GM23338 (cell line): ENCODE results near the gene SCP2. TPM values are rescaled to one million over a fixed set of nuclear protein-coding genes. Genes with fewer than 3 reads are reported as not detected.

Experiments used
- ATAC-seq: fragments of 200-7000 bp; cut with Tn5 transposase; 3 replicates; pipeline ENCODE4 v1.9.1; 2020
- DNase-seq: peaks from one replicate; pipeline ENCODE4 v3.0.0-alpha.2; 2015; ENCODE audit warnings: low spot score
- H2AFZ ChIP-seq: fragments of 200-600 bp; sonication (generic); 2 replicates; pipeline ENCODE4 v1.8.0; 2016; ENCODE audit warnings: antibody characterized with exemption, mild to moderate bottlenecking, moderate library complexity
- H3F3A ChIP-seq: fragments of 200-600 bp; sonication (generic); replicated peaks from 2 replicates; pipeline ENCODE4 v1.8.0; 2017; ENCODE audit warnings: antibody characterized with exemption, mixed run types, low read depth
- H3K27ac ChIP-seq: fragments of 200-600 bp; sonication (generic); 2 replicates; pipeline ENCODE4 v1.6.1; 2016; ENCODE audit warnings: low read depth
- H3K27me3 ChIP-seq: fragments of 200-600 bp; sonication (generic); 2 replicates; pipeline ENCODE4 v1.8.0; 2016; ENCODE audit warnings: mild to moderate bottlenecking, mixed run types, moderate library complexity; ENCODE audit not compliant: insufficient read depth
- H3K36me3 ChIP-seq: fragments of 200-600 bp; sonication (generic); 2 replicates; pipeline ENCODE4 v1.8.0; 2016; ENCODE audit warnings: mild to moderate bottlenecking; ENCODE audit not compliant: insufficient read depth
- H3K4me1 ChIP-seq: fragments of 200-600 bp; sonication (generic); 2 replicates; pipeline ENCODE4 v1.8.0; 2016; ENCODE audit warnings: mild to moderate bottlenecking, moderate library complexity; ENCODE audit not compliant: insufficient read depth
- H3K4me2 ChIP-seq: fragments of 200-600 bp; sonication (generic); 2 replicates; pipeline ENCODE4 v1.7.1; 2017; ENCODE audit warnings: mixed run types
- H3K4me3 ChIP-seq: fragments of 200-600 bp; sonication (generic); 2 replicates; pipeline ENCODE4 v1.6.1; 2016; ENCODE audit warnings: mixed run types
- H3K79me2 ChIP-seq: fragments of 200-600 bp; sonication (generic); replicated peaks from 2 replicates; pipeline ENCODE4 v1.8.0; 2017; ENCODE audit warnings: mild to moderate bottlenecking; ENCODE audit not compliant: insufficient read depth
- H3K9me2 ChIP-seq: fragments of 200-600 bp; sonication (generic); 2 replicates; pipeline ENCODE4 v1.8.0; 2017; ENCODE audit not compliant: insufficient read depth
- H4K20me1 ChIP-seq: fragments of 200-600 bp; sonication (generic); replicated peaks from 2 replicates; pipeline ENCODE4 v1.8.0; 2017; ENCODE audit warnings: mild to moderate bottlenecking; ENCODE audit not compliant: insufficient read depth
- H3K27ac Mint-ChIP-seq: 2 replicates; pipeline ENCODE4 v1.8.0; 2020; ENCODE audit warnings: inconsistent platforms, mild to moderate bottlenecking, moderate library complexity, mixed read lengths
- H3K27me3 Mint-ChIP-seq: 3 replicates; pipeline ENCODE4 v1.8.0; 2022; ENCODE audit warnings: low read depth, mild to moderate bottlenecking, moderate library complexity, mixed read lengths, inconsistent platforms; ENCODE audit not compliant: insufficient read depth, poor library complexity
- H3K36me3 Mint-ChIP-seq: 3 replicates; pipeline ENCODE4 v1.8.0; 2021; ENCODE audit warnings: low read depth, mild to moderate bottlenecking, inconsistent platforms, moderate library complexity, mixed read lengths
- H3K4me1 Mint-ChIP-seq: 3 replicates; pipeline ENCODE4 v1.8.0; 2020; ENCODE audit warnings: mild to moderate bottlenecking, inconsistent platforms, mixed read lengths
- H3K4me3 Mint-ChIP-seq: 3 replicates; pipeline ENCODE4 v1.8.0; 2021; ENCODE audit warnings: moderate library complexity, mild to moderate bottlenecking, inconsistent platforms, mixed read lengths
- H3K9me3 Mint-ChIP-seq: 3 replicates; pipeline ENCODE4 v1.8.0; 2020; ENCODE audit warnings: moderate library complexity, mild to moderate bottlenecking, inconsistent platforms, mixed read lengths
- EZH2 ChIP-seq: fragments of 200-600 bp; sonication (generic); IDR thresholded peaks from one replicate; pipeline ENCODE4 v1.8.0; 2017; ENCODE audit warnings: antibody characterized with exemption, mild to moderate bottlenecking, low read depth; ENCODE audit not compliant: unreplicated experiment
- EZH2phosphoT487 ChIP-seq: fragments of 200-600 bp; sonication (generic); IDR thresholded peaks from one replicate; pipeline ENCODE4 v1.8.1; 2018; ENCODE audit warnings: antibody characterized with exemption; ENCODE audit not compliant: unreplicated experiment
- JUNB ChIP-seq: IDR thresholded peaks from one replicate; pipeline ENCODE4 v1.6.1; 2016; ENCODE audit warnings: antibody characterized with exemption; ENCODE audit not compliant: unreplicated experiment
- NANOG ChIP-seq: IDR thresholded peaks from 2 replicates; pipeline ENCODE4 v1.6.1; 2016; ENCODE audit warnings: antibody characterized with exemption, borderline replicate concordance
- STAT1 ChIP-seq: IDR thresholded peaks from one replicate; pipeline ENCODE4 v1.6.1; 2016; ENCODE audit warnings: antibody characterized with exemption; ENCODE audit not compliant: unreplicated experiment
- ZNF114 ChIP-seq: fragments of 250-450 bp; sonication (Bioruptor Pico); IDR thresholded peaks from 2 replicates; pipeline ENCODE4 v1.5.0; 2020; ENCODE audit warnings: mild to moderate bottlenecking, moderate library complexity
- ZNF331 ChIP-seq: fragments of 250-450 bp; sonication (Bioruptor Pico); IDR thresholded peaks from 2 replicates; pipeline ENCODE4 v1.5.0; 2020; ENCODE audit warnings: low read depth, mild to moderate bottlenecking, moderate library complexity
- polyA plus RNA-seq: library from polyadenylated mRNA; unstranded; fragments of >200 nt; fragmentation: Nextera tagmentation; extraction: Ambion mirVana; gene quantifications from 2 replicates; pipeline ENCODE4 v1.2.1, GENCODE V29; 2016
- total RNA-seq: library from RNA; depleted of rRNA; stranded (reverse); fragments of >200 nt; shearing (Covaris generic); gene quantifications from 2 replicates; pipeline ENCODE4 v1.2.3, GENCODE V29; 2014
- TF ChIP-seq, protein P1 (sequence below): IDR thresholded peaks from one replicate; pipeline ENCODE4 v1.6.1; 2018; ENCODE audit warnings: antibody characterized with exemption; ENCODE audit not compliant: unreplicated experiment
- TF ChIP-seq, protein P2 (sequence below): fragments of 250-450 bp; sonication (Bioruptor Pico); IDR thresholded peaks from 2 replicates; pipeline ENCODE4 v1.5.0; 2020; ENCODE audit warnings: mild to moderate bottlenecking, moderate library complexity

SCP2 gene
- total and polyA plus RNA-seq, 2 experiments from 2014 or later: 66.3 to 116 TPM

DNA sequence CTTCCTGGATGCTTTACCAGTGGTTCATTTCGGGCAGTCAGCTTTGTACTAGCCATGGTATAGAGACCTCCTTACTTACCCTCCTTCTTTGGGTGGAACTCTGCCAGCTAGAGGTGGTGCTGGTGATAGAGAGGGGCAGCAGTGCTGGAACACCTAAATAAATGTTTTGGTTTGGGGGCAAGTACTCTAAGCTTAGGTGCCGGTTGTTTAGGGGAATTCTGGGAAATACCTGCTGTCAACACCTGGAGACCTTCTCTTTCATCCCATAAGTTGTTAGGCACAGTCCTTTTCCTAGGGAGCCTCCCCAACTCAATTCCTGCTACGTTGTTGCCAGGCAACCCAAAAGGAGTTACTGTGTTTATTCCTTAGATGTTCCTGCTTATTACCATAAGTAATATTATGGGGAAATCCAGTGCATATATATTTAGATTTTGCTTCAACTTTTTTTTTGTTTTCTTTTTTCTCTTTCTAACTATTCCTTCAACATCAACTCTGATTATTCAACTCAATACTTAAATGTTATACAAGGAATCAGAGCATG, 16.9 kb downstream of the SCP2 start:
- Mint-ChIP-seq H3K4me1 (no peaks in the 10 kb centered on the region), H3K27ac (no peak overlapping the region), H3K27me3 (peaks cover 2% of the 10 kb centered on the region), H3K4me3 (no peak overlapping the region), H3K36me3 (no peaks in the 10 kb centered on the region), H3K9me3 (no peaks in the 10 kb centered on the region)
- no peak overlapping the region for H3K4me2 ChIP-seq
- H3K4me3 ChIP-seq: no peak overlapping the region
- no peaks in the 10 kb centered on the region for H3K9me2 ChIP-seq
- no peaks in the 10 kb centered on the region for H4K20me1 ChIP-seq
- no peaks in the 10 kb centered on the region for H3K4me1 ChIP-seq
- DNase-seq (peak; percentile 68), ATAC-seq (peak; percentile 77)
- no peak overlapping the region for H2AFZ ChIP-seq
- no peaks in the 10 kb centered on the region for H3K36me3 ChIP-seq
- H3K27ac ChIP-seq: no peak overlapping the region
- H3K27me3 ChIP-seq: no peaks in the 10 kb centered on the region
- H3K79me2 ChIP-seq: no peaks in the 10 kb centered on the region
- TF ChIP-seq JUNB (no peak), ZNF114 (no peak), ZNF331 (no peak), STAT1 (no peak), EZH2 (no peak), NANOG (no peak), EZH2phosphoT487 (no peak)
- TF ChIP-seq, protein P1, sequence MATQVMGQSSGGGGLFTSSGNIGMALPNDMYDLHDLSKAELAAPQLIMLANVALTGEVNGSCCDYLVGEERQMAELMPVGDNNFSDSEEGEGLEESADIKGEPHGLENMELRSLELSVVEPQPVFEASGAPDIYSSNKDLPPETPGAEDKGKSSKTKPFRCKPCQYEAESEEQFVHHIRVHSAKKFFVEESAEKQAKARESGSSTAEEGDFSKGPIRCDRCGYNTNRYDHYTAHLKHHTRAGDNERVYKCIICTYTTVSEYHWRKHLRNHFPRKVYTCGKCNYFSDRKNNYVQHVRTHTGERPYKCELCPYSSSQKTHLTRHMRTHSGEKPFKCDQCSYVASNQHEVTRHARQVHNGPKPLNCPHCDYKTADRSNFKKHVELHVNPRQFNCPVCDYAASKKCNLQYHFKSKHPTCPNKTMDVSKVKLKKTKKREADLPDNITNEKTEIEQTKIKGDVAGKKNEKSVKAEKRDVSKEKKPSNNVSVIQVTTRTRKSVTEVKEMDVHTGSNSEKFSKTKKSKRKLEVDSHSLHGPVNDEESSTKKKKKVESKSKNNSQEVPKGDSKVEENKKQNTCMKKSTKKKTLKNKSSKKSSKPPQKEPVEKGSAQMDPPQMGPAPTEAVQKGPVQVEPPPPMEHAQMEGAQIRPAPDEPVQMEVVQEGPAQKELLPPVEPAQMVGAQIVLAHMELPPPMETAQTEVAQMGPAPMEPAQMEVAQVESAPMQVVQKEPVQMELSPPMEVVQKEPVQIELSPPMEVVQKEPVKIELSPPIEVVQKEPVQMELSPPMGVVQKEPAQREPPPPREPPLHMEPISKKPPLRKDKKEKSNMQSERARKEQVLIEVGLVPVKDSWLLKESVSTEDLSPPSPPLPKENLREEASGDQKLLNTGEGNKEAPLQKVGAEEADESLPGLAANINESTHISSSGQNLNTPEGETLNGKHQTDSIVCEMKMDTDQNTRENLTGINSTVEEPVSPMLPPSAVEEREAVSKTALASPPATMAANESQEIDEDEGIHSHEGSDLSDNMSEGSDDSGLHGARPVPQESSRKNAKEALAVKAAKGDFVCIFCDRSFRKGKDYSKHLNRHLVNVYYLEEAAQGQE: no peak
- TF ChIP-seq, protein P2, sequence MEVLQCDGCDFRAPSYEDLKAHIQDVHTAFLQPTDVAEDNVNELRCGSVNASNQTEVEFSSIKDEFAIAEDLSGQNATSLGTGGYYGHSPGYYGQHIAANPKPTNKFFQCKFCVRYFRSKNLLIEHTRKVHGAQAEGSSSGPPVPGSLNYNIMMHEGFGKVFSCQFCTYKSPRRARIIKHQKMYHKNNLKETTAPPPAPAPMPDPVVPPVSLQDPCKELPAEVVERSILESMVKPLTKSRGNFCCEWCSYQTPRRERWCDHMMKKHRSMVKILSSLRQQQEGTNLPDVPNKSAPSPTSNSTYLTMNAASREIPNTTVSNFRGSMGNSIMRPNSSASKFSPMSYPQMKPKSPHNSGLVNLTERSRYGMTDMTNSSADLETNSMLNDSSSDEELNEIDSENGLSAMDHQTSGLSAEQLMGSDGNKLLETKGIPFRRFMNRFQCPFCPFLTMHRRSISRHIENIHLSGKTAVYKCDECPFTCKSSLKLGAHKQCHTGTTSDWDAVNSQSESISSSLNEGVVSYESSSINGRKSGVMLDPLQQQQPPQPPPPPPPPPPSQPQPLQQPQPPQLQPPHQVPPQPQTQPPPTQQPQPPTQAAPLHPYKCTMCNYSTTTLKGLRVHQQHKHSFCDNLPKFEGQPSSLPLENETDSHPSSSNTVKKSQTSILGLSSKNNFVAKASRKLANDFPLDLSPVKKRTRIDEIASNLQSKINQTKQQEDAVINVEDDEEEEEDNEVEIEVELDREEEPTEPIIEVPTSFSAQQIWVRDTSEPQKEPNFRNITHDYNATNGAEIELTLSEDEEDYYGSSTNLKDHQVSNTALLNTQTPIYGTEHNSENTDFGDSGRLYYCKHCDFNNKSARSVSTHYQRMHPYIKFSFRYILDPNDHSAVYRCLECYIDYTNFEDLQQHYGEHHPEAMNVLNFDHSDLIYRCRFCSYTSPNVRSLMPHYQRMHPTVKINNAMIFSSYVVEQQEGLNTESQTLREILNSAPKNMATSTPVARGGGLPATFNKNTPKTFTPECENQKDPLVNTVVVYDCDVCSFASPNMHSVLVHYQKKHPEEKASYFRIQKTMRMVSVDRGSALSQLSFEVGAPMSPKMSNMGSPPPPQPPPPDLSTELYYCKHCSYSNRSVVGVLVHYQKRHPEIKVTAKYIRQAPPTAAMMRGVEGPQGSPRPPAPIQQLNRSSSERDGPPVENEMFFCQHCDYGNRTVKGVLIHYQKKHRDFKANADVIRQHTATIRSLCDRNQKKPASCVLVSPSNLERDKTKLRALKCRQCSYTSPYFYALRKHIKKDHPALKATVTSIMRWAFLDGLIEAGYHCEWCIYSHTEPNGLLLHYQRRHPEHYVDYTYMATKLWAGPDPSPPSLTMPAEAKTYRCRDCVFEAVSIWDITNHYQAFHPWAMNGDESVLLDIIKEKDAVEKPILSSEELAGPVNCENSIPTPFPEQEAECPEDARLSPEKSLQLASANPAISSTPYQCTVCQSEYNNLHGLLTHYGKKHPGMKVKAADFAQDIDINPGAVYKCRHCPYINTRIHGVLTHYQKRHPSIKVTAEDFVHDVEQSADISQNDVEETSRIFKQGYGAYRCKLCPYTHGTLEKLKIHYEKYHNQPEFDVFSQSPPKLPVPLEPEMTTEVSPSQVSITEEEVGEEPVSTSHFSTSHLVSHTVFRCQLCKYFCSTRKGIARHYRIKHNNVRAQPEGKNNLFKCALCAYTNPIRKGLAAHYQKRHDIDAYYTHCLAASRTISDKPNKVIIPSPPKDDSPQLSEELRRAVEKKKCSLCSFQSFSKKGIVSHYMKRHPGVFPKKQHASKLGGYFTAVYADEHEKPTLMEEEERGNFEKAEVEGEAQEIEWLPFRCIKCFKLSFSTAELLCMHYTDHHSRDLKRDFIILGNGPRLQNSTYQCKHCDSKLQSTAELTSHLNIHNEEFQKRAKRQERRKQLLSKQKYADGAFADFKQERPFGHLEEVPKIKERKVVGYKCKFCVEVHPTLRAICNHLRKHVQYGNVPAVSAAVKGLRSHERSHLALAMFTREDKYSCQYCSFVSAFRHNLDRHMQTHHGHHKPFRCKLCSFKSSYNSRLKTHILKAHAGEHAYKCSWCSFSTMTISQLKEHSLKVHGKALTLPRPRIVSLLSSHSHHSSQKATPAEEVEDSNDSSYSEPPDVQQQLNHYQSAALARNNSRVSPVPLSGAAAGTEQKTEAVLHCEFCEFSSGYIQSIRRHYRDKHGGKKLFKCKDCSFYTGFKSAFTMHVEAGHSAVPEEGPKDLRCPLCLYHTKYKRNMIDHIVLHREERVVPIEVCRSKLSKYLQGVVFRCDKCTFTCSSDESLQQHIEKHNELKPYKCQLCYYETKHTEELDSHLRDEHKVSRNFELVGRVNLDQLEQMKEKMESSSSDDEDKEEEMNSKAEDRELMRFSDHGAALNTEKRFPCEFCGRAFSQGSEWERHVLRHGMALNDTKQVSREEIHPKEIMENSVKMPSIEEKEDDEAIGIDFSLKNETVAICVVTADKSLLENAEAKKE (CRISPR knock-in tag): no peak
- H3F3A ChIP-seq: no peaks in the 10 kb centered on the region
